Caco-2 (cell line): ENCODE measurements around the gene PLCD4. TPM values are rescaled to one million over a fixed set of nuclear protein-coding genes. Genes with fewer than 3 reads are reported as not detected.
A peak's percentile ranks its signal among the peaks of the same experiment; 100 is the strongest.

Experiments
- BruUV-seq: library from RNA; stranded (reverse); fragments of 400-500 nt; replicated peaks from 2 replicates; lab custom pipeline; 2021; lab: Mats Ljungman, UMichigan
- CTCF ChIA-PET: fragments of 300-600 bp; sonication (Branson Sonifier 250); formaldehyde crosslinking; loops from one replicate; lab custom pipeline; 2022; ENCODE audit warnings: antibody characterized with exemption; lab: Charles Lee
- POLR2A ChIA-PET: fragments of 300-600 bp; sonication (Branson Sonifier 250); formaldehyde crosslinking; loops from one replicate; lab custom pipeline; 2022; ENCODE audit warnings: antibody characterized with exemption; lab: Charles Lee
- DNase-seq, 2 experiments: peaks; one replicate each; pipeline versions ENCODE4 v3.0.0 to v3.0.0-alpha.2; 2020 to 2022
- H3K27me3 ChIP-seq: replicated peaks from 2 replicates; pipeline ENCODE4 v1.6.0; 2011; ENCODE audit warnings: low read length; ENCODE audit not compliant: control insufficient read depth, insufficient read depth
- H3K36me3 ChIP-seq: 2 replicates; pipeline ENCODE4 v1.5.1; 2011; ENCODE audit warnings: low read length; ENCODE audit not compliant: control insufficient read depth, insufficient read depth
- H3K4me1 ChIP-seq: fragments of 250-450 bp; sonication (Bioruptor Pico); 2 replicates; pipeline ENCODE4 v1.5.1; 2020; ENCODE audit warnings: mild to moderate bottlenecking
- H3K4me3 ChIP-seq: 2 replicates; pipeline ENCODE4 v1.5.1; 2011; ENCODE audit warnings: low read depth, mild to moderate bottlenecking, control low read depth, low read length
- H3K9me3 ChIP-seq: fragments of 250-450 bp; sonication (Bioruptor Pico); 2 replicates; pipeline ENCODE4 v1.5.1; 2020; ENCODE audit warnings: mild to moderate bottlenecking, moderate library complexity
- H3K27ac Mint-ChIP-seq: one replicate; pipeline ENCODE4 v1.8.0; 2022; ENCODE audit warnings: mixed read lengths; ENCODE audit not compliant: unreplicated experiment
- H3K27me3 Mint-ChIP-seq: one replicate; pipeline ENCODE4 v1.8.0; 2022; ENCODE audit warnings: mixed read lengths; ENCODE audit not compliant: insufficient read depth, unreplicated experiment
- H3K36me3 Mint-ChIP-seq: one replicate; pipeline ENCODE4 v1.8.0; 2022; ENCODE audit warnings: mild to moderate bottlenecking, mixed read lengths; ENCODE audit not compliant: insufficient read depth, unreplicated experiment
- H3K4me1 Mint-ChIP-seq: one replicate; pipeline ENCODE4 v1.8.0; 2022; ENCODE audit warnings: low read depth, mixed read lengths; ENCODE audit not compliant: unreplicated experiment
- H3K4me3 Mint-ChIP-seq: one replicate; pipeline ENCODE4 v1.8.0; 2022; ENCODE audit warnings: mild to moderate bottlenecking, moderate library complexity, mixed read lengths; ENCODE audit not compliant: unreplicated experiment
- H3K9me3 Mint-ChIP-seq: one replicate; pipeline ENCODE4 v1.8.0; 2022; ENCODE audit warnings: mixed read lengths; ENCODE audit not compliant: unreplicated experiment
- CTCF ChIP-seq, 2 experiments: fragments of 200-600 bp in 1 of 2; IDR thresholded peaks; 1 replicate in 1 of 2; 2 replicates in 1 of 2; pipeline versions ENCODE4 v1.5.1 to v1.8.0; 2011 to 2022; ENCODE audit warnings: antibody characterized with exemption in 1 of 2, control low read depth in 1 of 2, inconsistent platforms in 1 of 2, low read depth in 1 of 2, low read length in 1 of 2, mild to moderate bottlenecking in 1 of 2, moderate library complexity in 1 of 2; ENCODE audit not compliant: insufficient read depth in 1 of 2, severe bottlenecking in 1 of 2, unreplicated experiment in 1 of 2
- intact Hi-C: fragments of 100-400 bp; cut with micrococcal nuclease; formaldehyde crosslinking; loops from one replicate; pipeline ENCODE4 v1.10.0; 2022; ENCODE audit not compliant: unreplicated experiment
- total RNA-seq: library from RNA; stranded (reverse); gene quantifications from 2 replicates; pipeline ENCODE4 v1.2.3, GENCODE V29; 2022

The PLCD4 gene
- total RNA-seq, 1 experiment from 2014 or later, result 0.48 TPM

GRCh38 chr2:218642121-218642656 is 34.5 kb downstream of the PLCD4 start:
- Mint-ChIP-seq H3K9me3 (no peaks in the 10 kb centered on the region), H3K4me3 (no peak overlapping the region)
- POLR2A ChIA-PET, result no interaction called here

GRCh38 chr2:218642786-218643185 is 35.1 kb downstream of the PLCD4 start:
- Histone ChIP-seq H3K27me3 (no peaks in the 10 kb centered on the region), H3K9me3 (no peaks in the 10 kb centered on the region), H3K4me3 (no peak overlapping the region), H3K4me1 (no peaks in the 10 kb centered on the region), H3K36me3 (peaks cover 9% of the 10 kb centered on the region)
- POLR2A ChIA-PET, result no interaction called here
- intact Hi-C loops, result loop anchor here (10.0 kb wide), 1 partner anchor 368 kb away; the partner anchor contains the start of genes AAMP and PNKD
- Mint-ChIP-seq H3K27me3 (no peaks in the 10 kb centered on the region), H3K9me3 (no peaks in the 10 kb centered on the region), H3K4me1 (no peaks in the 10 kb centered on the region), H3K4me3 (no peak overlapping the region), H3K36me3 (peaks cover 52% of the 10 kb centered on the region), H3K27ac (no peak overlapping the region)
- no peak for DNase-seq
- TF ChIP-seq CTCF (IDR thresholded peaks at IDR 0.05; ENCODE audit: insufficient read depth in 1 of 2, low read depth in 1 of 2, low read length in 1 of 2, severe bottlenecking in 1 of 2, unreplicated experiment in 1 of 2), result no peak
- CTCF ChIA-PET, result no interaction called here
- no TSS peak for BruUV-seq

More at GRCh38 chr2:218642121-218642656, 34.5 kb downstream of the PLCD4 start:
- Histone ChIP-seq H3K9me3 (no peaks in the 10 kb centered on the region), H3K4me1 (no peaks in the 10 kb centered on the region), H3K36me3 (peaks cover 9% of the 10 kb centered on the region), H3K27me3 (no peaks in the 10 kb centered on the region), H3K4me3 (no peak overlapping the region)
- Mint-ChIP-seq H3K4me1 (no peaks in the 10 kb centered on the region), H3K27ac (no peak overlapping the region), H3K36me3 (peaks cover 51% of the 10 kb centered on the region), H3K27me3 (no peaks in the 10 kb centered on the region)
- BruUV-seq, result no TSS peak
- no peak for DNase-seq
- intact Hi-C loops, result loop anchor here (10.0 kb wide), 1 partner anchor 367 kb away; the partner anchor contains the start of genes AAMP and PNKD
- no peak for TF ChIP-seq CTCF (IDR thresholded peaks at IDR 0.05; ENCODE audit: insufficient read depth in 1 of 2, low read depth in 1 of 2, low read length in 1 of 2, severe bottlenecking in 1 of 2, unreplicated experiment in 1 of 2)
- CTCF ChIA-PET, result interaction anchor here (0.8 kb wide), 1 partner anchor 17 kb away, joined by 3 read pairs; the partner anchor contains the start of genes BCS1L and ZNF142

GRCh38 chr2:218643751-218644310 is 36.1 kb downstream of the PLCD4 start:
- BruUV-seq, result TSS peak; percentile 21

More at GRCh38 chr2:218643751-218644310, 36.1 kb downstream of the PLCD4 start:
- ChIA-PET CTCF (no interaction called here), POLR2A (no interaction called here)
- no peak overlapping the region for H3K4me3 Mint-ChIP-seq
- peaks cover 56% of the 10 kb centered on the region for H3K36me3 Mint-ChIP-seq
- no peaks in the 10 kb centered on the region for H3K9me3 ChIP-seq
- H3K36me3 ChIP-seq, result peaks cover 9% of the 10 kb centered on the region
- no peak overlapping the region for H3K4me3 ChIP-seq
- intact Hi-C loops, result loop anchor here (10.0 kb wide), 1 partner anchor 369 kb away; the partner anchor contains the start of genes AAMP and PNKD
- H3K4me1 Mint-ChIP-seq, result no peaks in the 10 kb centered on the region
- no peaks in the 10 kb centered on the region for H3K4me1 ChIP-seq
- no peaks in the 10 kb centered on the region for H3K27me3 ChIP-seq
- H3K27me3 Mint-ChIP-seq, result no peaks in the 10 kb centered on the region
- DNase-seq, result no peak
- no peak for TF ChIP-seq CTCF (IDR thresholded peaks at IDR 0.05; ENCODE audit: insufficient read depth in 1 of 2, low read depth in 1 of 2, low read length in 1 of 2, severe bottlenecking in 1 of 2, unreplicated experiment in 1 of 2)
- no peak overlapping the region for H3K27ac Mint-ChIP-seq
- no peaks in the 10 kb centered on the region for H3K9me3 Mint-ChIP-seq
